Measurements from ENCODE around the gene MARK1. TPM values are rescaled to one million over a fixed set of nuclear protein-coding genes. Genes with fewer than 3 reads are reported as not detected.

MARK1 gene
- total and polyA plus RNA-seq, 2 of the 4 experiments (the other 2 are of a cell fraction) = not detected

GRCh38 chr1:220673921-220674320 is 146.0 kb downstream of the MARK1 start:
- no TSS peak for BruUV-seq (replicated peaks)
- Histone ChIP-seq H3K79me1 (ENCODE audit: low read depth in 1 of 2, low read length in 2 of 2) (no peaks in the 10 kb centered on the region), H2BK15ac (ENCODE audit: low read depth, low read length) (no peak overlapping the region), H3K4me2 (ENCODE audit: low read depth, low read length) (no peak overlapping the region), H3K4ac (ENCODE audit: low read depth, low read length) (no peak overlapping the region), H3K36me3 (ENCODE audit: control insufficient read depth, insufficient read depth, low read length) (no peaks in the 10 kb centered on the region), H3K9me1 (ENCODE audit: insufficient read depth, low read length) (no peaks in the 10 kb centered on the region), H2AFZ (replicated peaks; ENCODE audit: low read length, poor library complexity) (no peak overlapping the region), H2AK5ac (ENCODE audit: low read depth, low read length) (no peak overlapping the region), H3K9me3 (ENCODE audit: control insufficient read depth, insufficient read depth, low read length) (no peaks in the 10 kb centered on the region), H3K9ac (ENCODE audit: low read depth, low read length) (no peak overlapping the region), H2BK120ac (ENCODE audit: low read depth, low read length) (no peak overlapping the region), H3K56ac (ENCODE audit: extremely low read depth, insufficient read depth, low read length) (no peak overlapping the region), H3K23ac (ENCODE audit: low read depth, low read length) (no peak overlapping the region), H2BK5ac (ENCODE audit: low read depth, low read length, poor library complexity, severe bottlenecking) (no peak overlapping the region), H3K4me3 (ENCODE audit: insufficient read depth, low read depth, low read length) (no peak overlapping the region), H3K14ac (replicated peaks; ENCODE audit: low read depth, low read length) (no peak overlapping the region), H4K8ac (ENCODE audit: low read depth in 2 of 2, low read length in 2 of 2) (no peak overlapping the region), H3K27ac (ENCODE audit: insufficient read depth, low read length) (no peak overlapping the region), H2BK20ac (ENCODE audit: low read depth, low read length) (no peak overlapping the region), H2AK9ac (replicated peaks; ENCODE audit: low read depth, low read length, poor library complexity) (no peak overlapping the region), H4K5ac (ENCODE audit: low read depth, low read length) (no peak overlapping the region), H4K20me1 (ENCODE audit: insufficient read depth, low read length) (no peaks in the 10 kb centered on the region), H4K91ac (ENCODE audit: insufficient read depth, low read depth, low read length) (no peak overlapping the region), H3K18ac (ENCODE audit: low read depth, low read length) (no peak overlapping the region), H3K4me1 (ENCODE audit: control insufficient read depth, insufficient read depth, low read length) (no peaks in the 10 kb centered on the region), H3K27me3 (ENCODE audit: control insufficient read depth, insufficient read depth, low read length) (peaks cover 3% of the 10 kb centered on the region; the same call in 1 of the 2 replicates)
- no peak for TF ChIP-seq MAZ (IDR thresholded peaks at IDR 0.05; ENCODE audit: borderline replicate concordance, low read depth, low read length)
- no peak for TF ChIP-seq POLR2A (IDR thresholded peaks at IDR 0.05; ENCODE audit: low read depth, low read length)
- no peak for TF ChIP-seq USF2 (IDR thresholded peaks at IDR 0.05; ENCODE audit: low read depth, low read length)
- TF ChIP-seq RCOR1 (IDR thresholded peaks at IDR 0.05; ENCODE audit: insufficient replicate concordance, low read length) = no peak
- no peak for TF ChIP-seq MXI1 (IDR thresholded peaks at IDR 0.05; ENCODE audit: borderline replicate concordance, low read depth, low read length)
- no peak for TF ChIP-seq ELK1 (IDR thresholded peaks at IDR 0.05; ENCODE audit: borderline replicate concordance, low read depth, low read length)
- TF ChIP-seq SMC3 (IDR thresholded peaks at IDR 0.05; ENCODE audit: low read depth, low read length) = no peak
- TF ChIP-seq MAFK (IDR thresholded peaks at IDR 0.05; ENCODE audit: low read depth, low read length) = no peak
- TF ChIP-seq RFX5 (IDR thresholded peaks at IDR 0.05; ENCODE audit: low read depth, low read length) = no peak
- ChIA-PET CTCF (no interaction called here), POLR2A (ENCODE audit: unreplicated experiment) (interaction anchor here (0.9 kb wide), 1 partner anchor 10 kb away, joined by 8 read pairs; no protein-coding TSS in a partner anchor)
- in situ Hi-C loops (cut with MboI; ENCODE audit: low sequenced_read_pairs) (no loop called here), intact Hi-C loops (cut with micrococcal nuclease) (no loop called here), dilution Hi-C loops (cut with HindIII; ENCODE audit: low sequenced_read_pairs, unreplicated experiment) (no loop called here)
- ATAC-seq (ENCODE audit: low read depth) (no peak), DNase-seq (no peak)
- WGBS, 2 experiments (ENCODE audit: extremely low coverage in 2 of 2, insufficient read length in 1 of 2) = 38% methylated on average over 1 of the region's 1 CpG; no CpG with 5 or more reads in 1 of the 2 experiments
